ENCODE measurements around the gene PROZ. TPM values are rescaled to one million over a fixed set of nuclear protein-coding genes. Genes with fewer than 3 reads are reported as not detected.

Gene PROZ
- polyA plus RNA-seq, 1 donor (not counting 4 experiments of a cell fraction or from before 2014, with no cell fraction given), result not detected

GRCh38 chr13:113192902-113193301 is 34.5 kb downstream of the PROZ start:
- Histone ChIP-seq H3K27me3 (ENCODE audit: control insufficient read depth, extremely low read depth, insufficient read depth, low read length) (no peaks in the 10 kb centered on the region), H3K9ac (ENCODE audit: control insufficient read depth, extremely low read depth, insufficient read depth, low read length) (no peak overlapping the region), H3K36me3 (ENCODE audit: control insufficient read depth in 2 of 2, extremely low read depth in 1 of 2, insufficient read depth in 2 of 2, low read length in 2 of 2) (peaks cover 30 to 51% of the 10 kb centered on the region in 2 experiments), H4K20me1 (ENCODE audit: control insufficient read depth, extremely low read depth, insufficient read depth, low read length) (no peaks in the 10 kb centered on the region), H3K79me2 (ENCODE audit: control insufficient read depth, insufficient read depth, low read length) (peaks cover 2% of the 10 kb centered on the region), H3K4me2 (ENCODE audit: control insufficient read depth, extremely low read depth, insufficient read depth, low read depth, low read length) (no peak overlapping the region), H3K27ac (ENCODE audit: control insufficient read depth, insufficient read depth, low read length) (no peak overlapping the region), H3K4me3 (ENCODE audit: control insufficient read depth in 2 of 3, extremely low read depth in 1 of 3, insufficient read depth in 2 of 3, low read depth in 1 of 3, low read length in 3 of 3) (no peak overlapping the region), H3K9me3 (ENCODE audit: control insufficient read depth, low read depth, low read length) (no peaks in the 10 kb centered on the region), H2AFZ (ENCODE audit: control insufficient read depth, low read length) (no peak overlapping the region), H3K9me1 (ENCODE audit: control insufficient read depth, extremely low read depth, insufficient read depth, low read length) (no peaks in the 10 kb centered on the region), H3K4me1 (ENCODE audit: control insufficient read depth, extremely low read depth, insufficient read depth, low read length) (peaks cover 2% of the 10 kb centered on the region)
- no peak for DNase-seq (ENCODE audit: low read depth, low spot score)
- TF ChIP-seq CTCF (optimal IDR thresholded peaks at IDR 0.05 in 1 of 3, IDR thresholded peaks at IDR 0.05 in 1 of 3, conservative IDR thresholded peaks at IDR 0.05 in 1 of 3; ENCODE audit: extremely low read depth in 1 of 3, insufficient read depth in 2 of 3, low read length in 3 of 3) (no peak), EZH2 (IDR thresholded peaks at IDR 0.05; ENCODE audit: low read length) (no peak)
- dilution Hi-C loops (cut with MboI; ENCODE audit: extremely low pct_ligation_motif_present, low sequenced_read_pairs), result no loop called here
- FAIRE-seq, result no peak

GRCh38 chr13:113195360-113195759 is 36.9 kb downstream of the PROZ start:
- no peaks in the 10 kb centered on the region for H3K9me3 ChIP-seq (ENCODE audit: control insufficient read depth, low read depth, low read length)
- no peak overlapping the region for H3K27ac ChIP-seq (ENCODE audit: control insufficient read depth, insufficient read depth, low read length)
- H3K9me1 ChIP-seq (ENCODE audit: control insufficient read depth, extremely low read depth, insufficient read depth, low read length), result no peaks in the 10 kb centered on the region
- no peaks in the 10 kb centered on the region for H4K20me1 ChIP-seq (ENCODE audit: control insufficient read depth, extremely low read depth, insufficient read depth, low read length)
- H3K4me2 ChIP-seq (ENCODE audit: control insufficient read depth, extremely low read depth, insufficient read depth, low read depth, low read length), result no peak overlapping the region
- dilution Hi-C loops (cut with MboI; ENCODE audit: extremely low pct_ligation_motif_present, low sequenced_read_pairs), result no loop called here
- TF ChIP-seq CTCF (optimal IDR thresholded peaks at IDR 0.05 in 1 of 3, IDR thresholded peaks at IDR 0.05 in 1 of 3, conservative IDR thresholded peaks at IDR 0.05 in 1 of 3; ENCODE audit: extremely low read depth in 1 of 3, insufficient read depth in 2 of 3, low read length in 3 of 3) (no peak), EZH2 (IDR thresholded peaks at IDR 0.05; ENCODE audit: low read length) (no peak)
- H3K9ac ChIP-seq (ENCODE audit: control insufficient read depth, extremely low read depth, insufficient read depth, low read length), result no peak overlapping the region
- DNase-seq (ENCODE audit: low read depth, low spot score), result no peak
- H3K36me3 ChIP-seq (ENCODE audit: control insufficient read depth in 2 of 2, extremely low read depth in 1 of 2, insufficient read depth in 2 of 2, low read length in 2 of 2), result peaks cover 33 to 36% of the 10 kb centered on the region in 2 experiments
- peaks cover 9% of the 10 kb centered on the region for H3K79me2 ChIP-seq (ENCODE audit: control insufficient read depth, insufficient read depth, low read length)
- no peaks in the 10 kb centered on the region for H3K27me3 ChIP-seq (ENCODE audit: control insufficient read depth, extremely low read depth, insufficient read depth, low read length)
- H3K4me1 ChIP-seq (ENCODE audit: control insufficient read depth, extremely low read depth, insufficient read depth, low read length), result no peaks in the 10 kb centered on the region
- FAIRE-seq, result no peak
- H3K4me3 ChIP-seq (ENCODE audit: control insufficient read depth in 2 of 3, extremely low read depth in 1 of 3, insufficient read depth in 2 of 3, low read depth in 1 of 3, low read length in 3 of 3), result no peak overlapping the region
- H2AFZ ChIP-seq (ENCODE audit: control insufficient read depth, low read length), result no peak overlapping the region
